Breast epithelium (tissue), 4 donors: ENCODE data around the gene MAP2K5. TPM values are rescaled to one million over a fixed set of nuclear protein-coding genes. Genes with fewer than 3 reads are reported as not detected.
A peak's percentile ranks its signal among the peaks of the same experiment; 100 is the strongest.

Experiments used
- DNase-seq, 2 donors: peaks; one replicate each; pipeline ENCODE4 v3.0.0-alpha.2; 2019; ENCODE audit warnings: low spot score in 2 of 2
- H3K27ac ChIP-seq, 2 donors: fragments of 200-600 bp; sonication (generic) in 1 of 2; one replicate each; pipeline ENCODE4 v1.5.1; 2016 to 2019; ENCODE audit warnings: mild to moderate bottlenecking in 1 of 2
- H3K27me3 ChIP-seq, 2 donors: fragments of 200-600 bp; sonication (generic) in 1 of 2; one replicate each; pipeline versions ENCODE4 v1.5.1 to v1.6.0; 2017 to 2019; ENCODE audit warnings: control low read depth in 1 of 2, mild to moderate bottlenecking in 1 of 2
- H3K36me3 ChIP-seq: fragments of 200-600 bp; one replicate; pipeline ENCODE4 v1.5.1; 2019
- H3K4me1 ChIP-seq, 2 donors: fragments of 200-600 bp; sonication (generic); one replicate each; pipeline ENCODE4 v1.5.1; 2016 to 2019; ENCODE audit warnings: control low read depth in 1 of 2
- H3K4me3 ChIP-seq, 3 donors: fragments of 200-600 bp; sonication (generic); 1 replicate in 2 of 3; 2 replicates in 1 of 3; pipeline ENCODE4 v1.5.1; 2016 to 2019; ENCODE audit warnings: mild to moderate bottlenecking in 3 of 3, moderate library complexity in 2 of 3
- H3K9me3 ChIP-seq, 2 donors: fragments of 200-600 bp; sonication (generic) in 1 of 2; one replicate each; pipeline ENCODE4 v1.5.1; 2016 to 2019; ENCODE audit warnings: control low read depth in 1 of 2
- CTCF ChIP-seq, 3 donors: fragments of 450-650 bp; IDR thresholded peaks; one replicate each; pipeline ENCODE4 v1.5.1; 2016 to 2017; ENCODE audit warnings: antibody characterized with exemption in 3 of 3, mild to moderate bottlenecking in 3 of 3, moderate library complexity in 3 of 3
- POLR2A ChIP-seq: fragments of 450-650 bp; IDR thresholded peaks from one replicate; pipeline ENCODE4 v1.6.1; 2016; ENCODE audit warnings: antibody characterized with exemption, mild to moderate bottlenecking, moderate library complexity
- POLR2AphosphoS5 ChIP-seq, 3 donors: sonication (generic); formaldehyde crosslinking; IDR thresholded peaks; one replicate each; pipeline ENCODE4 v1.6.1; 2017; ENCODE audit warnings: antibody characterized with exemption in 3 of 3
- intact Hi-C: fragments of 100-400 bp; cut with DNase I; formaldehyde crosslinking; loops from one replicate; pipeline ENCODE4 v1.15.1; 2023; ENCODE audit warnings: low total_unique reads
- total RNA-seq, 3 donors: library from RNA; depleted of rRNA; stranded (reverse); fragments of >200 nt; gene quantifications; one replicate each; pipeline ENCODE4 v1.1.0, GENCODE V29; 2016

MAP2K5 gene
- total RNA-seq = 10 to 100 TPM; 13.8 to 15.1 (median 14.0) TPM

- Histone ChIP-seq H3K9me3 (no peaks in the 10 kb centered on the region), H3K36me3 (no peaks in the 10 kb centered on the region), H3K4me1 (no peaks in the 10 kb centered on the region), H3K27me3 (no peaks in the 10 kb centered on the region), H3K4me3 (peak within 1 kb of the TSS; percentile 86 to 99 (median 87)), H3K27ac (peak within 1 kb of the TSS; percentile 84 to 91)
- TF ChIP-seq POLR2A (peak; percentile 51), CTCF (IDR thresholded peaks at IDR 0.05) (no peak), POLR2AphosphoS5 (IDR thresholded peaks at IDR 0.05) (peak; percentile 30 to 60 (median 30))
- intact Hi-C loops = no loop called here
- peak; percentile 70 to 87 for DNase-seq
Measured at GRCh38 chr15:67542420-67543347, at the start of gene MAP2K5. Gene MAP2K5 (plus strand): TSS chr15:67542703. CDS start chr15:67543336, 633 bp downstream.

DNA sequence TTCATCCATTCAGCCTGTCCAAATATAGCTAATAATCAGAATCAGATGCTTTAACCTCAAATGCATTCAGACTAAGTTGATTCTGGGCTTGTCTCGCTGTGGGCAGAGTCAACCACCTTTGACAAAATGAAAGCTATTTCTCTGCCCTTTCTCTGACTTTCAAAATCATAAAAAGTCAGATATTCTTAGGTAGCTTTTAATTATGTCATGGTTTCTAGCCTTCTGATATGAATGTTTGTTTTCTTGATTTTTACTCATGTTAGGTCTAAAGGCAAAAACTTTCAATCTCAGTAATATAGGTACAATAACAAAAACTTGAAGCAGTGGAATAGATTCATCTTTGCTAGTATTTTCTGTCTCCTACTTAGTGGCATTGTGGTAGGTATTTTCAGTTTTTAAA is 46.9 kb upstream of the MAP2K5 start:
- H3K9me3 ChIP-seq = no peaks in the 10 kb centered on the region
- no peak for DNase-seq
- intact Hi-C loops = no loop called here

GRCh38 chr15:67501177-67501835 is 41.2 kb upstream of the MAP2K5 start:
- no peak for TF ChIP-seq POLR2AphosphoS5 (IDR thresholded peaks at IDR 0.05)
- no peak for TF ChIP-seq POLR2A
- no peak for TF ChIP-seq CTCF (IDR thresholded peaks at IDR 0.05)
- intact Hi-C loops = no loop called here
- no peaks in the 10 kb centered on the region for H3K9me3 ChIP-seq
- no peak overlapping the region for H3K27ac ChIP-seq
- no peak for DNase-seq
- H3K4me1 ChIP-seq = no peaks in the 10 kb centered on the region
- H3K4me3 ChIP-seq = peak overlapping the region in 1 of 3 donors; percentile 28
- no peaks in the 10 kb centered on the region for H3K36me3 ChIP-seq
- H3K27me3 ChIP-seq = no peaks in the 10 kb centered on the region

More for the DNA sequence above, 46.9 kb upstream of the MAP2K5 start:
- Histone ChIP-seq H3K36me3 (no peaks in the 10 kb centered on the region), H3K4me1 (no peaks in the 10 kb centered on the region), H3K27ac (no peak overlapping the region), H3K27me3 (no peaks in the 10 kb centered on the region), H3K4me3 (no peak overlapping the region)
- TF ChIP-seq CTCF (IDR thresholded peaks at IDR 0.05) (no peak), POLR2A (no peak), POLR2AphosphoS5 (IDR thresholded peaks at IDR 0.05) (no peak)

DNA sequence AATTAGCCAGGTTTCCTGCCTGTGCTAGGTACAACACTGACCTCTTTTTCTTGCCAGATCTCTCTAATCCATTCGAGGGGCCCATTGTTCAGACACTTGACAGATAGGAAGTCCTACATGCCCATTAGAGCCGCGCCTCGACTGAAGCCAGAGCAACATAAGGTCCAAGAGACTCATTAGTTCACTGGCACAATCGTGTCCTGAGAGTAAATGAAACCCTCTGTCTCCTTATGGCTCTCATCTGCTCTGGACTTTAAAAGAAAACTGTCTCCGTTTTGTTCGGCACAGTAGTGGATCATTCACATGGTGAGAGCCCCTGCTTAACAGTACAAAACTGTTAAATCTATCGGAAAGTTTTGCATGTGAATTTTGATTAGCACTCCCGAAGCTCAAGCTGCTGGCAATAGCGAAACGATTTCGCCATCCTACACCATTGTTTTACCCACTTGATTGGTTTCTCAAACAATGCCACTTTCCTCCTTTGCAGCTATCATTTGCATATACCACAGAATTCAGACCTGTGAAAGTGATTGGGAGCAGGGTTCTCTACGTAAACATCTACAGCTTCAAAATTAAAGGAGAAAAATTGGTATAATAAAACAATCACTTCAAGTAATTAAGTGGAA is 40.6 kb upstream of the MAP2K5 start:
- H3K9me3 ChIP-seq = no peaks in the 10 kb centered on the region
- no peaks in the 10 kb centered on the region for H3K36me3 ChIP-seq
- no peak overlapping the region for H3K27ac ChIP-seq
- no peak for DNase-seq
- no peak for TF ChIP-seq CTCF (IDR thresholded peaks at IDR 0.05)
- TF ChIP-seq POLR2A = no peak
- TF ChIP-seq POLR2AphosphoS5 (IDR thresholded peaks at IDR 0.05) = no peak
- no peaks in the 10 kb centered on the region for H3K27me3 ChIP-seq
- no peaks in the 10 kb centered on the region for H3K4me1 ChIP-seq
- intact Hi-C loops = no loop called here
- H3K4me3 ChIP-seq = peak overlapping the region in 2 of 3 donors; percentile 21 to 28
